PC-3 (cell line): ENCODE data around the gene ZYG11B. TPM values are rescaled to one million over a fixed set of nuclear protein-coding genes. Genes with fewer than 3 reads are reported as not detected.

ENCODE experiments used
- ATAC-seq: fragments of 200-7000 bp; cut with Tn5 transposase; 2 replicates; pipeline ENCODE4 v1.9.1; 2020; ENCODE audit warnings: mild to moderate bottlenecking, moderate library complexity
- BruUV-seq: library from RNA; stranded (reverse); fragments of 400-500 nt; replicated peaks from 2 replicates; lab custom pipeline; 2021; lab: Mats Ljungman, UMichigan
- CTCF ChIA-PET: fragments of 300-600 bp; sonication (Branson Sonifier 250); formaldehyde crosslinking; loops from one replicate; lab custom pipeline; 2022; ENCODE audit warnings: antibody characterized with exemption; lab: Charles Lee
- POLR2A ChIA-PET: fragments of 300-600 bp; sonication (Branson Sonifier 250); formaldehyde crosslinking; loops from one replicate; lab custom pipeline; 2022; ENCODE audit warnings: antibody characterized with exemption; ENCODE audit not compliant: unreplicated experiment; lab: Charles Lee
- DNase-seq: peaks from one replicate; pipeline ENCODE4 v3.0.0-alpha.2; 2015
- H2AFZ ChIP-seq: fragments of 300-600 bp; sonication (generic); 2 replicates; pipeline ENCODE4 v1.6.0; 2016; ENCODE audit warnings: antibody characterized with exemption, low read length
- H3F3A ChIP-seq: fragments of 300-600 bp; sonication (generic); one replicate; pipeline ENCODE4 v1.6.0; 2017; ENCODE audit warnings: antibody characterized with exemption, low read length, control low read depth, mild to moderate bottlenecking; ENCODE audit not compliant: unreplicated experiment
- H3K27ac ChIP-seq: fragments of 300-600 bp; sonication (generic); 2 replicates; pipeline ENCODE4 v1.5.1; 2016; ENCODE audit warnings: mild to moderate bottlenecking, low read length
- H3K27me3 ChIP-seq: fragments of 300-600 bp; sonication (generic); 2 replicates; pipeline ENCODE4 v1.6.1; 2016; ENCODE audit warnings: low read length, mixed read lengths
- H3K36me3 ChIP-seq: fragments of 300-600 bp; sonication (generic); 2 replicates; pipeline ENCODE4 v1.6.1; 2016; ENCODE audit warnings: low read depth, mixed run types, low read length, mixed read lengths
- H3K4me1 ChIP-seq: fragments of 300-600 bp; sonication (generic); 2 replicates; pipeline ENCODE4 v1.5.1; 2016; ENCODE audit warnings: low read length; ENCODE audit not compliant: insufficient read depth
- H3K4me2 ChIP-seq: fragments of 300-600 bp; sonication (generic); 2 replicates; pipeline ENCODE4 v1.6.0; 2016; ENCODE audit warnings: low read length
- H3K4me3 ChIP-seq: fragments of 300-600 bp; sonication (generic); 2 replicates; pipeline ENCODE4 v1.5.1; 2016; ENCODE audit warnings: mild to moderate bottlenecking, low read length, mixed read lengths
- H3K79me2 ChIP-seq: fragments of 300-600 bp; sonication (generic); 2 replicates; pipeline ENCODE4 v1.6.1; 2017; ENCODE audit warnings: low read length, mixed read lengths
- H3K9ac ChIP-seq: fragments of 300-600 bp; sonication (generic); 2 replicates; pipeline ENCODE4 v1.6.0; 2016; ENCODE audit warnings: mild to moderate bottlenecking, low read length
- H3K9me2 ChIP-seq: fragments of 300-600 bp; sonication (generic); replicated peaks from 2 replicates; pipeline ENCODE4 v1.6.1; 2016; ENCODE audit warnings: mixed run types, low read length, mixed read lengths
- H3K9me3 ChIP-seq: fragments of 300-600 bp; sonication (generic); 2 replicates; pipeline ENCODE4 v1.6.1; 2016; ENCODE audit warnings: low read length, mixed read lengths
- H4K20me1 ChIP-seq: fragments of 300-600 bp; sonication (generic); 2 replicates; pipeline ENCODE4 v1.6.1; 2016; ENCODE audit warnings: low read length, mixed read lengths
- EZH2 ChIP-seq: fragments of 300-600 bp; sonication (generic); IDR thresholded peaks from one replicate; pipeline ENCODE4 v1.6.1; 2017; ENCODE audit warnings: antibody characterized with exemption, mild to moderate bottlenecking, low read length; ENCODE audit not compliant: unreplicated experiment
- EZH2phosphoT487 ChIP-seq: fragments of 300-600 bp; sonication (generic); IDR thresholded peaks from 2 replicates; pipeline ENCODE4 v1.6.1; 2018; ENCODE audit warnings: mild to moderate bottlenecking, antibody characterized with exemption, low read length, borderline replicate concordance
- intact Hi-C: fragments of 100-400 bp; cut with micrococcal nuclease; formaldehyde crosslinking; loops from 2 replicates; pipeline ENCODE4 v1.9.0; 2023
- total RNA-seq: library from RNA; depleted of rRNA; stranded (reverse); fragments of >200 nt; gene quantifications from 2 replicates; pipeline ENCODE4 v1.2.3, GENCODE V29; 2014
- TF ChIP-seq, protein P1 (sequence below): fragments of 300-600 bp; sonication (generic); conservative IDR thresholded peaks from 2 replicates; pipeline ENCODE4 v1.5.1; 2017; ENCODE audit warnings: antibody characterized with exemption, low read depth, mild to moderate bottlenecking, low read length

The ZYG11B gene
- total RNA-seq, 1 experiment from 2014 or later, result 23.4 TPM

- intact Hi-C loops, result no loop called here
- no peaks in the 10 kb centered on the region for H4K20me1 ChIP-seq
- ATAC-seq, result no peak
- H3K4me2 ChIP-seq, result no peak overlapping the region
- ChIA-PET POLR2A (no interaction called here), CTCF (no interaction called here)
- H3K27ac ChIP-seq, result no peak overlapping the region
- no peaks in the 10 kb centered on the region for H3K4me1 ChIP-seq
- H3K36me3 ChIP-seq, result no peaks in the 10 kb centered on the region
- no peaks in the 10 kb centered on the region for H3K27me3 ChIP-seq
- DNase-seq, result no peak
- no TSS peak for BruUV-seq
- no peak for TF ChIP-seq EZH2
- TF ChIP-seq, protein P1, sequence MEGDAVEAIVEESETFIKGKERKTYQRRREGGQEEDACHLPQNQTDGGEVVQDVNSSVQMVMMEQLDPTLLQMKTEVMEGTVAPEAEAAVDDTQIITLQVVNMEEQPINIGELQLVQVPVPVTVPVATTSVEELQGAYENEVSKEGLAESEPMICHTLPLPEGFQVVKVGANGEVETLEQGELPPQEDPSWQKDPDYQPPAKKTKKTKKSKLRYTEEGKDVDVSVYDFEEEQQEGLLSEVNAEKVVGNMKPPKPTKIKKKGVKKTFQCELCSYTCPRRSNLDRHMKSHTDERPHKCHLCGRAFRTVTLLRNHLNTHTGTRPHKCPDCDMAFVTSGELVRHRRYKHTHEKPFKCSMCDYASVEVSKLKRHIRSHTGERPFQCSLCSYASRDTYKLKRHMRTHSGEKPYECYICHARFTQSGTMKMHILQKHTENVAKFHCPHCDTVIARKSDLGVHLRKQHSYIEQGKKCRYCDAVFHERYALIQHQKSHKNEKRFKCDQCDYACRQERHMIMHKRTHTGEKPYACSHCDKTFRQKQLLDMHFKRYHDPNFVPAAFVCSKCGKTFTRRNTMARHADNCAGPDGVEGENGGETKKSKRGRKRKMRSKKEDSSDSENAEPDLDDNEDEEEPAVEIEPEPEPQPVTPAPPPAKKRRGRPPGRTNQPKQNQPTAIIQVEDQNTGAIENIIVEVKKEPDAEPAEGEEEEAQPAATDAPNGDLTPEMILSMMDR, result no peak
- TF ChIP-seq EZH2phosphoT487, result no peak
- peaks cover 37% of the 10 kb centered on the region for H3K79me2 ChIP-seq
- no peaks in the 10 kb centered on the region for H3K9me2 ChIP-seq
- no peaks in the 10 kb centered on the region for H3F3A ChIP-seq
- H3K9me3 ChIP-seq, result no peaks in the 10 kb centered on the region
- no peak overlapping the region for H3K9ac ChIP-seq
- no peak overlapping the region for H3K4me3 ChIP-seq
- H2AFZ ChIP-seq, result no peak overlapping the region
Measured at GRCh38 chr1:52738893-52739292, 12.6 kb downstream of the ZYG11B start.

GRCh38 chr1:52739699-52740467 lies 13.6 kb downstream of the ZYG11B start:
- peaks cover 34% of the 10 kb centered on the region for H3K79me2 ChIP-seq
- no peak overlapping the region for H2AFZ ChIP-seq
- TF ChIP-seq EZH2phosphoT487 (no peak), EZH2 (no peak)
- TF ChIP-seq, protein P1, result no peak
- no peaks in the 10 kb centered on the region for H3K4me1 ChIP-seq
- CTCF ChIA-PET, result no interaction called here
- no peaks in the 10 kb centered on the region for H3F3A ChIP-seq
- no peak for ATAC-seq
- DNase-seq, result no peak
- POLR2A ChIA-PET, result interaction anchor here (0.6 kb wide), 1 partner anchor 129 kb away, joined by 12 read pairs; no protein-coding TSS in a partner anchor
- no peaks in the 10 kb centered on the region for H3K9me2 ChIP-seq
- no peak overlapping the region for H3K4me2 ChIP-seq
- no peaks in the 10 kb centered on the region for H3K36me3 ChIP-seq
- no peak overlapping the region for H3K4me3 ChIP-seq
- intact Hi-C loops, result no loop called here
- no peak overlapping the region for H3K9ac ChIP-seq
- H4K20me1 ChIP-seq, result no peaks in the 10 kb centered on the region
- H3K27me3 ChIP-seq, result no peaks in the 10 kb centered on the region
- H3K27ac ChIP-seq, result no peak overlapping the region
- BruUV-seq, result no TSS peak
- H3K9me3 ChIP-seq, result no peaks in the 10 kb centered on the region

DNA sequence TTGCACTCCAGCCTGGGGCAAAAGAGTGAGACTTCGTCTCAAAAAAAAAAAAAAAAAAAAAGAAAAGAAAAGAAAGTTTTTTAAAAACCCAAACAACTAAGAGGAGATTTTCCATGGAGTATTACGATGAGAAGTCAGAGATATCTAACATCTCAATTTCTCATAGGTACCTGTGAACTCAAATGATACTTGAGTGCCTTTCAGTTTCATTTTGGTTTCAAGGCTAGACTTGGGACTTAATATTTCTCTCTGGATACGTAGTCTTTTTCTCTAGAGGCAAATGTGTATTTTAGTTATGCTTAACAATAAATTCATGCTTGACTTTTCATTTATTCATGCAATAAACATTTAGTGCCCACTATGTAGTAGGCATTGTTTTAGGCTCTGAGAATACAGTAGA lies 15.0 kb downstream of the ZYG11B start:
- ChIA-PET CTCF (no interaction called here), POLR2A (no interaction called here)
- Histone ChIP-seq H3K9me2 (no peaks in the 10 kb centered on the region), H3K4me2 (no peak overlapping the region), H4K20me1 (no peaks in the 10 kb centered on the region), H3K9ac (no peak overlapping the region), H3F3A (no peaks in the 10 kb centered on the region), H3K27ac (no peak overlapping the region), H3K79me2 (peaks cover 30% of the 10 kb centered on the region), H3K36me3 (no peaks in the 10 kb centered on the region), H3K9me3 (no peaks in the 10 kb centered on the region), H2AFZ (no peak overlapping the region), H3K27me3 (no peaks in the 10 kb centered on the region), H3K4me3 (no peak overlapping the region), H3K4me1 (no peaks in the 10 kb centered on the region)
- intact Hi-C loops, result no loop called here
- ATAC-seq, result no peak
- TF ChIP-seq EZH2, result no peak
- TF ChIP-seq EZH2phosphoT487, result no peak
- TF ChIP-seq, protein P1, result no peak
- BruUV-seq, result no TSS peak
- no peak for DNase-seq
